ENCODE measurements around the gene UBE2E3. TPM values are rescaled to one million over a fixed set of nuclear protein-coding genes. Genes with fewer than 3 reads are reported as not detected.

The UBE2E3 gene
- total and polyA plus RNA-seq, 2 experiments from 2014 or later = 111 to 112 TPM

GRCh38 chr2:181073896-181074295 is 93.5 kb downstream of the UBE2E3 start (continued):
- TF ChIP-seq CTCF (conservative IDR thresholded peaks at IDR 0.05; ENCODE audit: low read depth in 2 of 2) = no peak
- no peak for TF ChIP-seq ZNF462 (CRISPR knock-in tag; IDR thresholded peaks at IDR 0.05)
- TF ChIP-seq ZNF331 (CRISPR knock-in tag; IDR thresholded peaks at IDR 0.05; ENCODE audit: low read depth) = no peak
- no peak for TF ChIP-seq CREB1 (CRISPR knock-in tag; IDR thresholded peaks at IDR 0.05; ENCODE audit: low read depth)
- no peak for TF ChIP-seq EZH2phosphoT487 (IDR thresholded peaks at IDR 0.05; ENCODE audit: unreplicated experiment)

- Histone ChIP-seq H3K79me2 (replicated peaks; ENCODE audit: insufficient read depth) (peaks cover 12% of the 10 kb centered on the region; the same call in 1 of the 2 replicates), H3K9me2 (ENCODE audit: insufficient read depth) (peaks cover 6% of the 10 kb centered on the region; the same call in 1 of the 2 replicates), H3F3A (replicated peaks; ENCODE audit: low read depth) (no peaks in the 10 kb centered on the region), H3K27me3 (ENCODE audit: insufficient read depth) (no peaks in the 10 kb centered on the region), H3K4me1 (ENCODE audit: insufficient read depth) (no peaks in the 10 kb centered on the region; the same call in 1 of the 2 replicates), H3K27ac (ENCODE audit: low read depth) (no peak overlapping the region), H4K20me1 (replicated peaks; ENCODE audit: insufficient read depth) (no peaks in the 10 kb centered on the region), H3K4me2 (no peak overlapping the region), H2AFZ (no peak overlapping the region), H3K4me3 (no peak overlapping the region), H3K36me3 (ENCODE audit: insufficient read depth) (no peaks in the 10 kb centered on the region)
- Mint-ChIP-seq H3K27ac (no peak overlapping the region), H3K9me3 (no peaks in the 10 kb centered on the region), H3K4me3 (no peak overlapping the region), H3K27me3 (ENCODE audit: insufficient read depth, low read depth, poor library complexity) (no peaks in the 10 kb centered on the region), H3K36me3 (ENCODE audit: low read depth) (no peaks in the 10 kb centered on the region), H3K4me1 (peaks cover 5% of the 10 kb centered on the region; the same call in 2 of the 3 replicates)
- no peak for ATAC-seq
- DNase-seq (ENCODE audit: low spot score) = no peak
- TF ChIP-seq STAT1 (IDR thresholded peaks at IDR 0.05; ENCODE audit: unreplicated experiment) = no peak
- no peak for TF ChIP-seq ZNF331 (CRISPR knock-in tag; IDR thresholded peaks at IDR 0.05; ENCODE audit: low read depth)
- no peak for TF ChIP-seq CREB1 (CRISPR knock-in tag; IDR thresholded peaks at IDR 0.05; ENCODE audit: low read depth)
- no peak for TF ChIP-seq EZH2 (IDR thresholded peaks at IDR 0.05; ENCODE audit: low read depth, unreplicated experiment)
- TF ChIP-seq ZNF462 (CRISPR knock-in tag; IDR thresholded peaks at IDR 0.05) = no peak
- no peak for TF ChIP-seq NANOG (IDR thresholded peaks at IDR 0.05; ENCODE audit: borderline replicate concordance)
Observed at GRCh38 chr2:181074457-181074856, 94.1 kb downstream of the UBE2E3 start.

Measured in GM23338 (cell line).